ENCODE measurements around the gene RAD9A.

- TF ChIP-seq CTCF (conservative IDR thresholded peaks at IDR 0.05): no peak
- TF ChIP-seq ZFX (IDR thresholded peaks at IDR 0.05): no peak
Observed at GRCh38 chr11:67416416-67417335, 24.9 kb downstream of the RAD9A start.

Measured in C4-2B (cell line).